ENCODE results near the gene ZNF816. TPM values are rescaled to one million over a fixed set of nuclear protein-coding genes. Genes with fewer than 3 reads are reported as not detected.
A peak's percentile ranks its signal among the peaks of the same experiment; 100 is the strongest.

Gene ZNF816
- total and polyA plus RNA-seq, 2 of the 8 experiments (the other 6 are each of a cell fraction or from before 2014, with no cell fraction given): 2.7 to 13.2 TPM

GRCh38 chr19:52946322-52947310 is 16.1 kb downstream of the ZNF816 start:
- ChIA-PET CTCF (ENCODE audit: partially characterized antibody) (interaction anchor here (0.6 to 1.5 kb wide), 8 partner anchors 10 to 73 kb away, joined by 3 to 5 read pairs (median 4); partner anchors contain the start of gene ZNF816), POLR2A (ENCODE audit: partially characterized antibody) (interaction anchor here (1.0 to 3.3 kb wide), 5 partner anchors 10 to 63 kb away, joined by 3 to 16 read pairs (median 4); partner anchors contain the start of gene ZNF816)
- Histone ChIP-seq H3K9me3 (ENCODE audit: insufficient read depth in 2 of 2, low read depth in 1 of 2, low read length in 1 of 2) (peaks cover 32 to 33% of the 10 kb centered on the region in 2 experiments), H3K18ac (ENCODE audit: extremely low read depth, low read length) (no peak overlapping the region), H2BK12ac (ENCODE audit: low read depth, low read length) (no peak overlapping the region), H2BK20ac (ENCODE audit: low read length) (no peak overlapping the region), H2AK5ac (ENCODE audit: low read depth, low read length) (no peak overlapping the region), H3K14ac (ENCODE audit: insufficient read length) (no peak overlapping the region), H3K4me1 (replicated peaks in 1 of 4; ENCODE audit: control insufficient read depth in 3 of 4, insufficient read depth in 4 of 4, low read length in 3 of 4) (peaks cover 2 to 15% (median 11%) of the 10 kb centered on the region in 4 experiments; a peak in 5 of 7 replicates), H4K5ac (ENCODE audit: insufficient read length, low read depth, low read length) (no peak overlapping the region), H2BK5ac (ENCODE audit: low read depth, low read length) (no peak overlapping the region), H2BK15ac (ENCODE audit: low read length) (no peak overlapping the region), H3K36me3 (ENCODE audit: control insufficient read depth in 2 of 4, insufficient read depth in 4 of 4, low read length in 3 of 4) (peaks cover 7 to 31% (median 17%) of the 10 kb centered on the region in 4 experiments; a peak in 6 of 8 replicates), H2AFZ (ENCODE audit: low read length) (no peak overlapping the region), H3K4ac (replicated peaks; ENCODE audit: insufficient read length, low read depth, low read length) (no peak overlapping the region), H3K9ac (replicated peaks in 1 of 4; ENCODE audit: extremely low read depth in 1 of 4, low read depth in 3 of 4, low read length in 3 of 4) (no peak overlapping the region), H3K79me2 (ENCODE audit: control insufficient read depth in 1 of 2, insufficient read depth in 2 of 2, low read length in 2 of 2) (no peaks in the 10 kb centered on the region), H4K20me1 (replicated peaks in 1 of 2; ENCODE audit: control insufficient read depth in 1 of 2, insufficient read depth in 2 of 2, low read length in 2 of 2) (no peaks in the 10 kb centered on the region), H3K4me2 (ENCODE audit: insufficient read depth in 1 of 2, low read depth in 2 of 2, low read length in 2 of 2) (peak overlapping the region; percentile 61 to 67), H3K27me3 (replicated peaks in 1 of 4; ENCODE audit: control insufficient read depth in 3 of 4, extremely low read depth in 1 of 4, insufficient read depth in 3 of 4, low read length in 3 of 4) (no peaks in the 10 kb centered on the region), H3K56ac (replicated peaks; ENCODE audit: insufficient read length, low read depth, low read length) (no peak overlapping the region), H2BK120ac (replicated peaks; ENCODE audit: low read depth, low read length) (no peak overlapping the region), H4K8ac (ENCODE audit: extremely low read depth, insufficient read depth, low read length) (no peak overlapping the region; the same call in 1 of the 2 replicates), H3K79me1 (ENCODE audit: low read depth, low read length) (no peaks in the 10 kb centered on the region), H3K23me2 (ENCODE audit: low read depth, low read length) (peaks cover 4% of the 10 kb centered on the region; the same call in 1 of the 2 replicates), H3K23ac (ENCODE audit: insufficient read length) (no peak overlapping the region), H3K27ac (ENCODE audit: low read depth, low read length) (no peak overlapping the region), H4K91ac (replicated peaks; ENCODE audit: insufficient read length, low read length) (no peak overlapping the region), H3K4me3 (ENCODE audit: extremely low read depth in 1 of 4, insufficient read depth in 2 of 4, low read depth in 3 of 4, low read length in 4 of 4) (peak overlapping the region; percentile 25 to 57 (median 36); a peak in 5 of 8 replicates)
- 44% methylated on average over 27 of the region's 39 CpGs; no CpG with 5 or more reads in 1 of the 2 experiments for WGBS, 2 experiments (ENCODE audit: extremely low coverage in 1 of 2, insufficient coverage in 1 of 2, insufficient read length in 1 of 2, insufficient replicate concordance in 2 of 2, low coverage in 1 of 2, low lambda C conversion rate in 2 of 2, missing lambda C conversion rate in 1 of 2)
- peak; percentile 89 to 96 for DNase-seq (ENCODE audit: low read depth in 1 of 2, low spot score in 2 of 2)
- FAIRE-seq: peak; percentile 55
- TF ChIP-seq SP4 (IDR thresholded peaks at IDR 0.05; ENCODE audit: low read length) (peak; percentile 54; the same call in 1 of the 2 replicates), CREB1 (IDR thresholded peaks at IDR 0.05) (peak; percentile 34; the same call in 1 of the 2 replicates), RAD21 (IDR thresholded peaks at IDR 0.05 in 1 of 2, conservative IDR thresholded peaks at IDR 0.05 in 1 of 2; ENCODE audit: low read depth in 2 of 2, low read length in 2 of 2) (peak in 1 of 2 experiments; percentile 19; a peak in 1 of 4 replicates), SIN3A (conservative IDR thresholded peaks at IDR 0.05 in 1 of 2, IDR thresholded peaks at IDR 0.05 in 1 of 2; ENCODE audit: low read depth in 1 of 2, low read length in 2 of 2) (peak; percentile 85 to 93; a peak in 3 of 4 replicates), MAX (IDR thresholded peaks at IDR 0.05) (peak; percentile 29; the same call in 1 of the 2 replicates), BCL11A (IDR thresholded peaks at IDR 0.05; ENCODE audit: low read depth in 2 of 2, low read length in 2 of 2) (no peak), SAP30 (IDR thresholded peaks at IDR 0.05; ENCODE audit: insufficient read depth, insufficient replicate concordance, low read length) (peak; percentile 26), NANOG (IDR thresholded peaks at IDR 0.05; ENCODE audit: insufficient read depth, low read depth, low read length, poor library complexity, severe bottlenecking) (no peak), SP1 (IDR thresholded peaks at IDR 0.05; ENCODE audit: low read depth, low read length) (peak; percentile 79)

Measured in H1 (cell line).